ENCODE data around the gene MDP1.

The MDP1 gene

DNA sequence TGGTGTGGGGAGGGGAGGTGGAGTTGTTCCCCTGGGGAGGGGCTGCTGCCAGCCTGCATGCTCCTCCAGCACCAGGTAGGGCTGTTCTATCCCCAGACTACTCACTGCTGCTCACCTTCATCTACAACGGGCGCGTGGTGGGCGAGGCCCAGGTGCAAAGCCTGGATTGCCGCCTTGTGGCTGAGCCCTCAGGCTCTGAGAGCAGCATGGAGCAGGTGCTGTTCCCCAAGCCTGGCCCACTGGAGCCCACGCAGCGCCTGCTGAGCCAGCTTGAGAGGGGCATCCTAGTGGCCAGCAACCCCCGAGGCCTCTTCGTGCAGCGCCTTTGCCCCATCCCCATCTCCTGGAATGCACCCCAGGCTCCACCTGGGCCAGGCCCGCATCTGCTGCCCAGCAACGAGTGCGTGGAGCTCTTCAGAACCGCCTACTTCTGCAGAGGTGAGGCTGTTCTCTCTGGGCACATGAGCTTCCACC is 51.3 kb downstream of the MDP1 start:
- DNase-seq (ENCODE audit: low spot score), result peak; percentile 66
- no peak overlapping the region for H3K27ac ChIP-seq
- no peak overlapping the region for H3K4me3 ChIP-seq
- TF ChIP-seq CTCF (IDR thresholded peaks at IDR 0.05), result no peak
